HepG2 (cell line): ENCODE data around the gene PPP2R5E. TPM values are rescaled to one million over a fixed set of nuclear protein-coding genes. Genes with fewer than 3 reads are reported as not detected.

Experiments
- BCL6 ChIP-seq: IDR thresholded peaks from 2 replicates; pipeline ENCODE4 v1.6.1; 2016; ENCODE audit warnings: missing genetic modification reagents, missing compliant biosample characterization
- CREB1 ChIP-seq, 2 experiments: fragments of 450-650 bp in 1 of 2; IDR thresholded peaks; 2 replicates each; pipeline ENCODE4 v1.6.1; 2016 to 2017; ENCODE audit warnings: control low read depth in 1 of 2, mild to moderate bottlenecking in 1 of 2, missing compliant biosample characterization in 1 of 2, missing genetic modification characterization in 1 of 2
- DDIT3 ChIP-seq: sonication (generic); formaldehyde crosslinking; IDR thresholded peaks from 2 replicates; pipeline ENCODE4 v1.4.0; 2020; ENCODE audit warnings: mild to moderate bottlenecking, missing genetic modification reagents
- GZF1 ChIP-seq: sonication (generic); formaldehyde crosslinking; IDR thresholded peaks from 2 replicates; pipeline ENCODE4 v1.5.1; 2020; ENCODE audit warnings: mild to moderate bottlenecking, missing genetic modification reagents
- KAT2B ChIP-seq: fragments of 150-350 bp; IDR thresholded peaks from 2 replicates; pipeline ENCODE4 v1.6.1; 2014; ENCODE audit warnings: low read depth, low read length, borderline replicate concordance
- MXI1 ChIP-seq: IDR thresholded peaks from 3 replicates; pipeline ENCODE4 v1.6.1; 2012; ENCODE audit warnings: low read depth, low read length, inconsistent platforms, borderline replicate concordance
- POLR2G ChIP-seq: fragments of 200-400 bp; formaldehyde crosslinking; IDR thresholded peaks from 2 replicates; pipeline ENCODE4 v1.6.1; 2018; ENCODE audit warnings: mild to moderate bottlenecking, low read depth, low read length, moderate library complexity
- REPIN1 ChIP-seq: sonication (generic); formaldehyde crosslinking; IDR thresholded peaks from 2 replicates; pipeline ENCODE4 v1.8.0; 2022; ENCODE audit warnings: missing genetic modification reagents, low read depth, mild to moderate bottlenecking, borderline replicate concordance
- RFXAP ChIP-seq: sonication (generic); formaldehyde crosslinking; IDR thresholded peaks from 2 replicates; pipeline ENCODE4 v1.4.0; 2020; ENCODE audit warnings: missing genetic modification reagents, borderline replicate concordance
- SALL2 ChIP-seq: sonication (generic); formaldehyde crosslinking; IDR thresholded peaks from 2 replicates; pipeline ENCODE4 v1.8.1; 2023; ENCODE audit warnings: mild to moderate bottlenecking, missing genetic modification reagents, inconsistent platforms
- TFDP1 ChIP-seq: IDR thresholded peaks from 2 replicates; pipeline ENCODE4 v1.6.1; 2016; ENCODE audit warnings: missing compliant biosample characterization, missing genetic modification reagents, borderline replicate concordance
- ZNF232 ChIP-seq: sonication (generic); formaldehyde crosslinking; IDR thresholded peaks from 2 replicates; pipeline ENCODE4 v1.4.0; 2020; ENCODE audit warnings: missing genetic modification reagents, borderline replicate concordance
- ZNF34 ChIP-seq: sonication (generic); formaldehyde crosslinking; IDR thresholded peaks from 2 replicates; pipeline ENCODE4 v1.4.0; 2020; ENCODE audit warnings: mild to moderate bottlenecking, missing genetic modification reagents, borderline replicate concordance
- ZNF557 ChIP-seq: sonication (generic); formaldehyde crosslinking; IDR thresholded peaks from 2 replicates; pipeline ENCODE4 v1.4.0; 2020; ENCODE audit warnings: missing genetic modification reagents
- ZNF777 ChIP-seq: sonication (generic); formaldehyde crosslinking; IDR thresholded peaks from 2 replicates; pipeline ENCODE4 v1.4.0; 2020; ENCODE audit warnings: missing genetic modification reagents
- polyA plus RNA-seq, 8 experiments: library from polyadenylated mRNA; depleted of rRNA in 3 of 8; stranded (reverse) in 7 of 8; unstranded in 1 of 8; fragments of >200 nt; fragmentation: Illumina TruSeq in 4 of 8; extraction: Trizol in 4 of 8; gene quantifications; 2 replicates each; pipeline versions ENCODE4 v1.2.1 to v1.2.3, GENCODE V29; 2011 to 2016; ENCODE audit warnings: low read depth in 4 of 8, missing spikeins in 1 of 8, mixed read lengths in 1 of 8; ENCODE audit not compliant: insufficient read depth in 1 of 8
- total RNA-seq, 5 experiments: library from RNA; depleted of rRNA; stranded (reverse); fragments of >200 nt; fragmentation: Illumina TruSeq; extraction: Trizol; gene quantifications; 2 replicates each; pipeline ENCODE4 v1.2.3, GENCODE V29; 2016; ENCODE audit warnings: low read depth in 1 of 5
- TF ChIP-seq, protein P1 (sequence below): sonication (generic); formaldehyde crosslinking; IDR thresholded peaks from 2 replicates; pipeline ENCODE4 v1.4.0; 2020; ENCODE audit warnings: mild to moderate bottlenecking, missing genetic modification reagents, borderline replicate concordance
- TF ChIP-seq, protein P2 (sequence below): sonication (generic); formaldehyde crosslinking; IDR thresholded peaks from 2 replicates; pipeline ENCODE4 v1.5.0; 2020; ENCODE audit warnings: mild to moderate bottlenecking, missing genetic modification reagents

The PPP2R5E gene
- total and polyA plus RNA-seq, 2 of the 13 experiments (the other 11 are each of a cell fraction or from before 2014, with no cell fraction given): 8.9 to 11.0 TPM

- TF ChIP-seq CREB1 (IDR thresholded peaks at IDR 0.05) (no peak), CREB1 (CRISPR knock-in tag; IDR thresholded peaks at IDR 0.05) (peak; percentile 49; the same call in 1 of the 2 replicates), SALL2 (CRISPR knock-in tag) (no peak), REPIN1 (CRISPR knock-in tag) (no peak), ZNF777 (no peak), KAT2B (no peak), GZF1 (CRISPR knock-in tag) (no peak), ZNF34 (CRISPR knock-in tag) (no peak), MXI1 (no peak), BCL6 (CRISPR knock-in tag) (no peak), TFDP1 (CRISPR knock-in tag) (no peak), RFXAP (CRISPR knock-in tag) (no peak), DDIT3 (CRISPR knock-in tag) (no peak), ZNF232 (CRISPR knock-in tag) (no peak), POLR2G (no peak), ZNF557 (no peak)
- TF ChIP-seq, protein P1, sequence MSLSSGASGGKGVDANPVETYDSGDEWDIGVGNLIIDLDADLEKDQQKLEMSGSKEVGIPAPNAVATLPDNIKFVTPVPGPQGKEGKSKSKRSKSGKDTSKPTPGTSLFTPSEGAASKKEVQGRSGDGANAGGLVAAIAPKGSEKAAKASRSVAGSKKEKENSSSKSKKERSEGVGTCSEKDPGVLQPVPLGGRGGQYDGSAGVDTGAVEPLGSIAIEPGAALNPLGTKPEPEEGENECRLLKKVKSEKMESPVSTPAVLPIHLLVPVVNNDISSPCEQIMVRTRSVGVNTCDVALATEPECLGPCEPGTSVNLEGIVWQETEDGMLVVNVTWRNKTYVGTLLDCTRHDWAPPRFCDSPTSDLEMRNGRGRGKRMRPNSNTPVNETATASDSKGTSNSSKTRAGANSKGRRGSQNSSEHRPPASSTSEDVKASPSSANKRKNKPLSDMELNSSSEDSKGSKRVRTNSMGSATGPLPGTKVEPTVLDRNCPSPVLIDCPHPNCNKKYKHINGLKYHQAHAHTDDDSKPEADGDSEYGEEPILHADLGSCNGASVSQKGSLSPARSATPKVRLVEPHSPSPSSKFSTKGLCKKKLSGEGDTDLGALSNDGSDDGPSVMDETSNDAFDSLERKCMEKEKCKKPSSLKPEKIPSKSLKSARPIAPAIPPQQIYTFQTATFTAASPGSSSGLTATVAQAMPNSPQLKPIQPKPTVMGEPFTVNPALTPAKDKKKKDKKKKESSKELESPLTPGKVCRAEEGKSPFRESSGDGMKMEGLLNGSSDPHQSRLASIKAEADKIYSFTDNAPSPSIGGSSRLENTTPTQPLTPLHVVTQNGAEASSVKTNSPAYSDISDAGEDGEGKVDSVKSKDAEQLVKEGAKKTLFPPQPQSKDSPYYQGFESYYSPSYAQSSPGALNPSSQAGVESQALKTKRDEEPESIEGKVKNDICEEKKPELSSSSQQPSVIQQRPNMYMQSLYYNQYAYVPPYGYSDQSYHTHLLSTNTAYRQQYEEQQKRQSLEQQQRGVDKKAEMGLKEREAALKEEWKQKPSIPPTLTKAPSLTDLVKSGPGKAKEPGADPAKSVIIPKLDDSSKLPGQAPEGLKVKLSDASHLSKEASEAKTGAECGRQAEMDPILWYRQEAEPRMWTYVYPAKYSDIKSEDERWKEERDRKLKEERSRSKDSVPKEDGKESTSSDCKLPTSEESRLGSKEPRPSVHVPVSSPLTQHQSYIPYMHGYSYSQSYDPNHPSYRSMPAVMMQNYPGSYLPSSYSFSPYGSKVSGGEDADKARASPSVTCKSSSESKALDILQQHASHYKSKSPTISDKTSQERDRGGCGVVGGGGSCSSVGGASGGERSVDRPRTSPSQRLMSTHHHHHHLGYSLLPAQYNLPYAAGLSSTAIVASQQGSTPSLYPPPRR: no peak
- TF ChIP-seq, protein P2, sequence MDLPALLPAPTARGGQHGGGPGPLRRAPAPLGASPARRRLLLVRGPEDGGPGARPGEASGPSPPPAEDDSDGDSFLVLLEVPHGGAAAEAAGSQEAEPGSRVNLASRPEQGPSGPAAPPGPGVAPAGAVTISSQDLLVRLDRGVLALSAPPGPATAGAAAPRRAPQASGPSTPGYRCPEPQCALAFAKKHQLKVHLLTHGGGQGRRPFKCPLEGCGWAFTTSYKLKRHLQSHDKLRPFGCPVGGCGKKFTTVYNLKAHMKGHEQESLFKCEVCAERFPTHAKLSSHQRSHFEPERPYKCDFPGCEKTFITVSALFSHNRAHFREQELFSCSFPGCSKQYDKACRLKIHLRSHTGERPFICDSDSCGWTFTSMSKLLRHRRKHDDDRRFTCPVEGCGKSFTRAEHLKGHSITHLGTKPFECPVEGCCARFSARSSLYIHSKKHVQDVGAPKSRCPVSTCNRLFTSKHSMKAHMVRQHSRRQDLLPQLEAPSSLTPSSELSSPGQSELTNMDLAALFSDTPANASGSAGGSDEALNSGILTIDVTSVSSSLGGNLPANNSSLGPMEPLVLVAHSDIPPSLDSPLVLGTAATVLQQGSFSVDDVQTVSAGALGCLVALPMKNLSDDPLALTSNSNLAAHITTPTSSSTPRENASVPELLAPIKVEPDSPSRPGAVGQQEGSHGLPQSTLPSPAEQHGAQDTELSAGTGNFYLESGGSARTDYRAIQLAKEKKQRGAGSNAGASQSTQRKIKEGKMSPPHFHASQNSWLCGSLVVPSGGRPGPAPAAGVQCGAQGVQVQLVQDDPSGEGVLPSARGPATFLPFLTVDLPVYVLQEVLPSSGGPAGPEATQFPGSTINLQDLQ (CRISPR knock-in tag): no peak
Observed at GRCh38 chr14:63470962-63471793, 72.0 kb downstream of the PPP2R5E start (continued).
